SK-N-SH treated with all-trans-retinoic acid at 6 μM for 48 hours (cell line): ENCODE measurements around the gene PLPP7.

Experiments used
- ATAC-seq: fragments of 200-7000 bp; cut with Tn5 transposase; 3 replicates; pipeline ENCODE4 v1.9.1; 2020; ENCODE audit warnings: mild to moderate bottlenecking, moderate library complexity
- ARNTL ChIP-seq: fragments of 450-650 bp; formaldehyde crosslinking; IDR thresholded peaks from 2 replicates; pipeline ENCODE4 v1.5.0; 2020; ENCODE audit warnings: low read depth, mild to moderate bottlenecking, moderate library complexity, borderline replicate concordance
- CSDC2 ChIP-seq: fragments of 250-450 bp; sonication (Bioruptor Pico); IDR thresholded peaks from 2 replicates; pipeline ENCODE4 v1.5.0; 2020; ENCODE audit warnings: mild to moderate bottlenecking, moderate library complexity
- GLIS3 ChIP-seq: fragments of 250-450 bp; sonication (Bioruptor Pico); IDR thresholded peaks from 2 replicates; pipeline ENCODE4 v1.5.0; 2020; ENCODE audit warnings: mild to moderate bottlenecking, moderate library complexity
- ISL1 ChIP-seq: fragments of 250-450 bp; sonication (Bioruptor Pico); IDR thresholded peaks from 2 replicates; pipeline ENCODE4 v2.1.2; 2022; ENCODE audit warnings: mild to moderate bottlenecking, moderate library complexity
- OSR1 ChIP-seq: fragments of 250-450 bp; sonication (Bioruptor Pico); IDR thresholded peaks from 2 replicates; pipeline ENCODE4 v1.8.0; 2022; ENCODE audit warnings: moderate library complexity, mild to moderate bottlenecking, inconsistent platforms
- PPARA ChIP-seq: fragments of 250-450 bp; sonication (Bioruptor Pico); IDR thresholded peaks from 2 replicates; pipeline ENCODE4 v1.5.0; 2020; ENCODE audit warnings: mild to moderate bottlenecking, borderline replicate concordance
- RARB ChIP-seq: fragments of 250-450 bp; sonication (Bioruptor Pico); IDR thresholded peaks from 2 replicates; pipeline ENCODE4 v1.8.0; 2021; ENCODE audit warnings: mild to moderate bottlenecking, moderate library complexity
- SNAI2 ChIP-seq: fragments of 250-450 bp; sonication (Bioruptor Pico); IDR thresholded peaks from 2 replicates; pipeline ENCODE4 v1.5.0; 2020; ENCODE audit warnings: mild to moderate bottlenecking, moderate library complexity
- TCF4 ChIP-seq: fragments of 250-450 bp; sonication (Bioruptor Pico); IDR thresholded peaks from 2 replicates; pipeline ENCODE4 v1.8.0; 2021; ENCODE audit warnings: mild to moderate bottlenecking, moderate library complexity, borderline replicate concordance
- TOX ChIP-seq: fragments of 250-450 bp; sonication (Bioruptor Pico); IDR thresholded peaks from 2 replicates; pipeline ENCODE4 v1.8.0; 2021; ENCODE audit warnings: mild to moderate bottlenecking, moderate library complexity, borderline replicate concordance
- ZC3H10 ChIP-seq: fragments of 250-450 bp; sonication (Bioruptor Pico); IDR thresholded peaks from 2 replicates; pipeline ENCODE4 v1.5.1; 2021; ENCODE audit warnings: mild to moderate bottlenecking, moderate library complexity
- ZFP3 ChIP-seq: fragments of 250-450 bp; sonication (Bioruptor Pico); IDR thresholded peaks from 2 replicates; pipeline ENCODE4 v1.5.0; 2020; ENCODE audit warnings: mild to moderate bottlenecking, moderate library complexity
- ZFP30 ChIP-seq: fragments of 450-650 bp; formaldehyde crosslinking; IDR thresholded peaks from 2 replicates; pipeline ENCODE4 v1.5.0; 2022; ENCODE audit warnings: mild to moderate bottlenecking, moderate library complexity
- ZNF565 ChIP-seq: fragments of 450-650 bp; formaldehyde crosslinking; conservative IDR thresholded peaks from 2 replicates; pipeline ENCODE4 v1.5.0; 2020; ENCODE audit warnings: low read depth, mild to moderate bottlenecking, moderate library complexity
- ZNF70 ChIP-seq: fragments of 450-650 bp; formaldehyde crosslinking; IDR thresholded peaks from 2 replicates; pipeline ENCODE4 v1.5.0; 2020; ENCODE audit warnings: mild to moderate bottlenecking, moderate library complexity
- TF ChIP-seq, protein P1 (sequence below): fragments of 250-450 bp; sonication (Bioruptor Pico); IDR thresholded peaks from 2 replicates; pipeline ENCODE4 v1.5.0; 2020; ENCODE audit warnings: mild to moderate bottlenecking, moderate library complexity
- TF ChIP-seq, protein P2 (sequence below): fragments of 250-450 bp; sonication (Bioruptor Pico); IDR thresholded peaks from 2 replicates; pipeline ENCODE4 v1.5.1; 2020; ENCODE audit warnings: low read depth, mild to moderate bottlenecking, moderate library complexity
- TF ChIP-seq, protein P3 (sequence below): fragments of 250-450 bp; sonication (Bioruptor Pico); IDR thresholded peaks from 2 replicates; pipeline ENCODE4 v1.8.0; 2020; ENCODE audit warnings: mild to moderate bottlenecking, moderate library complexity, borderline replicate concordance
- TF ChIP-seq, protein P4 (sequence below): fragments of 250-450 bp; sonication (Bioruptor Pico); IDR thresholded peaks from 2 replicates; pipeline ENCODE4 v1.8.0; 2021; ENCODE audit warnings: low read depth, mild to moderate bottlenecking, moderate library complexity, borderline replicate concordance

Gene PLPP7

GRCh38 chr9:131255676-131256197 is 33.8 kb upstream of the PLPP7 start (continued):
- TF ChIP-seq, protein P1, sequence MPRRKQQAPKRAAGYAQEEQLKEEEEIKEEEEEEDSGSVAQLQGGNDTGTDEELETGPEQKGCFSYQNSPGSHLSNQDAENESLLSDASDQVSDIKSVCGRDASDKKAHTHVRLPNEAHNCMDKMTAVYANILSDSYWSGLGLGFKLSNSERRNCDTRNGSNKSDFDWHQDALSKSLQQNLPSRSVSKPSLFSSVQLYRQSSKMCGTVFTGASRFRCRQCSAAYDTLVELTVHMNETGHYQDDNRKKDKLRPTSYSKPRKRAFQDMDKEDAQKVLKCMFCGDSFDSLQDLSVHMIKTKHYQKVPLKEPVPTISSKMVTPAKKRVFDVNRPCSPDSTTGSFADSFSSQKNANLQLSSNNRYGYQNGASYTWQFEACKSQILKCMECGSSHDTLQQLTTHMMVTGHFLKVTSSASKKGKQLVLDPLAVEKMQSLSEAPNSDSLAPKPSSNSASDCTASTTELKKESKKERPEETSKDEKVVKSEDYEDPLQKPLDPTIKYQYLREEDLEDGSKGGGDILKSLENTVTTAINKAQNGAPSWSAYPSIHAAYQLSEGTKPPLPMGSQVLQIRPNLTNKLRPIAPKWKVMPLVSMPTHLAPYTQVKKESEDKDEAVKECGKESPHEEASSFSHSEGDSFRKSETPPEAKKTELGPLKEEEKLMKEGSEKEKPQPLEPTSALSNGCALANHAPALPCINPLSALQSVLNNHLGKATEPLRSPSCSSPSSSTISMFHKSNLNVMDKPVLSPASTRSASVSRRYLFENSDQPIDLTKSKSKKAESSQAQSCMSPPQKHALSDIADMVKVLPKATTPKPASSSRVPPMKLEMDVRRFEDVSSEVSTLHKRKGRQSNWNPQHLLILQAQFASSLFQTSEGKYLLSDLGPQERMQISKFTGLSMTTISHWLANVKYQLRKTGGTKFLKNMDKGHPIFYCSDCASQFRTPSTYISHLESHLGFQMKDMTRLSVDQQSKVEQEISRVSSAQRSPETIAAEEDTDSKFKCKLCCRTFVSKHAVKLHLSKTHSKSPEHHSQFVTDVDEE = no peak

GRCh38 chr9:131257266-131258025 is 32.1 kb upstream of the PLPP7 start:
- no peak for ATAC-seq
- no peak for TF ChIP-seq TOX (CRISPR knock-in tag)
- TF ChIP-seq ZC3H10 = no peak
- TF ChIP-seq, protein P2, sequence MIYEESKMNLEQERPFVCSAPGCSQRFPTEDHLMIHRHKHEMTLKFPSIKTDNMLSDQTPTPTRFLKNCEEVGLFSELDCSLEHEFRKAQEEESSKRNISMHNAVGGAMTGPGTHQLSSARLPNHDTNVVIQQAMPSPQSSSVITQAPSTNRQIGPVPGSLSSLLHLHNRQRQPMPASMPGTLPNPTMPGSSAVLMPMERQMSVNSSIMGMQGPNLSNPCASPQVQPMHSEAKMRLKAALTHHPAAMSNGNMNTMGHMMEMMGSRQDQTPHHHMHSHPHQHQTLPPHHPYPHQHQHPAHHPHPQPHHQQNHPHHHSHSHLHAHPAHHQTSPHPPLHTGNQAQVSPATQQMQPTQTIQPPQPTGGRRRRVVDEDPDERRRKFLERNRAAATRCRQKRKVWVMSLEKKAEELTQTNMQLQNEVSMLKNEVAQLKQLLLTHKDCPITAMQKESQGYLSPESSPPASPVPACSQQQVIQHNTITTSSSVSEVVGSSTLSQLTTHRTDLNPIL (CRISPR knock-in tag) = no peak
- TF ChIP-seq, protein P1 = no peak
- no peak for TF ChIP-seq ZNF565 (CRISPR knock-in tag)
- no peak for TF ChIP-seq TCF4 (CRISPR knock-in tag)
- no peak for TF ChIP-seq ARNTL (CRISPR knock-in tag)
- TF ChIP-seq ZNF70 = no peak
- no peak for TF ChIP-seq SNAI2 (CRISPR knock-in tag)
- no peak for TF ChIP-seq ZFP30 (CRISPR knock-in tag)
- TF ChIP-seq CSDC2 (CRISPR knock-in tag) = no peak

DNA sequence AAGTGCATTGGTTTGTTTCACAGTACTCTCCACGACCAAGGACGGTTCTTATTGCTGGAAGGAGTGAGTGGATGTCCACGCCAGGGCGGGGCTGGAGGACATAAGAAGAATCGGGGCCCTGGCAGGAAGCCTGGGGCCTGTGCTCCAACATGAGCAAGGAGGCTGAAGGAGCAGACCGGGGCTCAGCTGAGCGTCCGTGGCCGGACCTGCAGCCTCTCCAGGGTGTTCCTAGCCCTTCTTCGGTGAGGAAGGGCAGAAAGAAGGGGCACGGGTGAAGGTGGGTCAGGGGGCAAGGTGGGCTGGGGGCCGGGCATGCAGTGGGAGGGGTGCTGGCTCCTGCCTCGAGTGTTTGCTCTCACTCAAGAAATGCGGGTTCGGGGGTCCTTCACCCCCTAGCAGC is 31.3 kb upstream of the PLPP7 start:
- ATAC-seq = no peak
- no peak for TF ChIP-seq ZFP30 (CRISPR knock-in tag)
- TF ChIP-seq, protein P3, sequence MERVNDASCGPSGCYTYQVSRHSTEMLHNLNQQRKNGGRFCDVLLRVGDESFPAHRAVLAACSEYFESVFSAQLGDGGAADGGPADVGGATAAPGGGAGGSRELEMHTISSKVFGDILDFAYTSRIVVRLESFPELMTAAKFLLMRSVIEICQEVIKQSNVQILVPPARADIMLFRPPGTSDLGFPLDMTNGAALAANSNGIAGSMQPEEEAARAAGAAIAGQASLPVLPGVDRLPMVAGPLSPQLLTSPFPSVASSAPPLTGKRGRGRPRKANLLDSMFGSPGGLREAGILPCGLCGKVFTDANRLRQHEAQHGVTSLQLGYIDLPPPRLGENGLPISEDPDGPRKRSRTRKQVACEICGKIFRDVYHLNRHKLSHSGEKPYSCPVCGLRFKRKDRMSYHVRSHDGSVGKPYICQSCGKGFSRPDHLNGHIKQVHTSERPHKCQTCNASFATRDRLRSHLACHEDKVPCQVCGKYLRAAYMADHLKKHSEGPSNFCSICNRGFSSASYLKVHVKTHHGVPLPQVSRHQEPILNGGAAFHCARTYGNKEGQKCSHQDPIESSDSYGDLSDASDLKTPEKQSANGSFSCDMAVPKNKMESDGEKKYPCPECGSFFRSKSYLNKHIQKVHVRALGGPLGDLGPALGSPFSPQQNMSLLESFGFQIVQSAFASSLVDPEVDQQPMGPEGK (CRISPR knock-in tag) = no peak
- TF ChIP-seq ZNF70 = no peak
- no peak for TF ChIP-seq RARB
- TF ChIP-seq ISL1 = no peak
- TF ChIP-seq ZFP3 = no peak
- TF ChIP-seq, protein P1 = no peak
- TF ChIP-seq OSR1 (CRISPR knock-in tag) = no peak
- TF ChIP-seq CSDC2 (CRISPR knock-in tag) = no peak
- TF ChIP-seq GLIS3 (CRISPR knock-in tag) = no peak
- no peak for TF ChIP-seq PPARA (CRISPR knock-in tag)
- TF ChIP-seq TOX (CRISPR knock-in tag) = no peak
- TF ChIP-seq, protein P4, sequence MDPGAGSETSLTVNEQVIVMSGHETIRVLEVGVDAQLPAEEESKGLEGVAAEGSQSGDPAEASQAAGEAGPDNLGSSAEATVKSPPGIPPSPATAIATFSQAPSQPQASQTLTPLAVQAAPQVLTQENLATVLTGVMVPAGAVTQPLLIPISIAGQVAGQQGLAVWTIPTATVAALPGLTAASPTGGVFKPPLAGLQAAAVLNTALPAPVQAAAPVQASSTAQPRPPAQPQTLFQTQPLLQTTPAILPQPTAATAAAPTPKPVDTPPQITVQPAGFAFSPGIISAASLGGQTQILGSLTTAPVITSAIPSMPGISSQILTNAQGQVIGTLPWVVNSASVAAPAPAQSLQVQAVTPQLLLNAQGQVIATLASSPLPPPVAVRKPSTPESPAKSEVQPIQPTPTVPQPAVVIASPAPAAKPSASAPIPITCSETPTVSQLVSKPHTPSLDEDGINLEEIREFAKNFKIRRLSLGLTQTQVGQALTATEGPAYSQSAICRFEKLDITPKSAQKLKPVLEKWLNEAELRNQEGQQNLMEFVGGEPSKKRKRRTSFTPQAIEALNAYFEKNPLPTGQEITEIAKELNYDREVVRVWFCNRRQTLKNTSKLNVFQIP (CRISPR knock-in tag) = no peak
- TF ChIP-seq, protein P2 (CRISPR knock-in tag) = no peak
- no peak for TF ChIP-seq TCF4 (CRISPR knock-in tag)
